Measurements from ENCODE around the gene ADCY1. TPM values are rescaled to one million over a fixed set of nuclear protein-coding genes. Genes with fewer than 3 reads are reported as not detected.

ADCY1 gene
- polyA plus RNA-seq, 1 experiment = 0.15 TPM

DNA sequence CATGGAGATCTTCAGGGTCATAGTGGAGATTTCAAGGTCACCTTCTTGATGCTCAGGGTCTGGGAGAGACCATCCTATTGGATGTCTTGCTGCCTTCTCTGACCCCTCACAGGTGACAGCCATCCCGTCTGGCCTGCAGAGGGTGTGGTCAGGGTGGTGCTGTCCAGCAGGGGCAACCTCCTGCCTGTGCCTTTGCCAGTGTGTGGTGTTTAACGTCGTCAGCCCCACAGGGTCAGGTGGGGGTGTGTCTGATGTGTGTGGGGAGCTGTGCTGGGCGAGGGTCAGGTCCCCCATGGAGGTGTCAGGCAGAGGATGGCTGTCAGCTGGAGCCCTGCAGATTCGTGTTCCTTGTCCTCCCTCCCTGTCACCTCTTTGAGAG lies 16.5 kb downstream of the ADCY1 start:
- DNase-seq (ENCODE audit: low read depth, low spot score) = no peak
- peaks cover 5% of the 10 kb centered on the region for H3K27me3 ChIP-seq (ENCODE audit: control insufficient read depth, insufficient read depth, low read length)
- no peak for TF ChIP-seq CTCF (IDR thresholded peaks at IDR 0.05; ENCODE audit: low read depth, low read length)
- no peaks in the 10 kb centered on the region for H3K9me3 ChIP-seq (ENCODE audit: control insufficient read depth, insufficient read depth, low read length)
- H3K4me3 ChIP-seq (ENCODE audit: low read depth, low read length) = no peak overlapping the region
- ChIA-PET POLR2A (interaction anchor here (0.5 to 0.7 kb wide), 2 partner anchors 276 to 300 kb away, joined by 6 read pairs; no protein-coding TSS in a partner anchor), CTCF (no interaction called here)
- no peak overlapping the region for H3K27ac ChIP-seq (ENCODE audit: low read depth, low read length)

- DNase-seq (ENCODE audit: low read depth, low spot score) = no peak
- no peaks in the 10 kb centered on the region for H3K9me3 ChIP-seq (ENCODE audit: control insufficient read depth, insufficient read depth, low read length)
- no peak for TF ChIP-seq CTCF (IDR thresholded peaks at IDR 0.05; ENCODE audit: low read depth, low read length)
- ChIA-PET CTCF (no interaction called here), POLR2A (interaction anchor here (0.5 kb wide), 1 partner anchor 277 kb away, joined by 6 read pairs; no protein-coding TSS in a partner anchor)
- H3K27ac ChIP-seq (ENCODE audit: low read depth, low read length) = no peak overlapping the region
- peaks cover 5% of the 10 kb centered on the region for H3K27me3 ChIP-seq (ENCODE audit: control insufficient read depth, insufficient read depth, low read length)
- H3K4me3 ChIP-seq (ENCODE audit: low read depth, low read length) = no peak overlapping the region
These were observed 17.1 kb downstream of the ADCY1 start for GRCh38 chr7:45591101-45591906.

DNA sequence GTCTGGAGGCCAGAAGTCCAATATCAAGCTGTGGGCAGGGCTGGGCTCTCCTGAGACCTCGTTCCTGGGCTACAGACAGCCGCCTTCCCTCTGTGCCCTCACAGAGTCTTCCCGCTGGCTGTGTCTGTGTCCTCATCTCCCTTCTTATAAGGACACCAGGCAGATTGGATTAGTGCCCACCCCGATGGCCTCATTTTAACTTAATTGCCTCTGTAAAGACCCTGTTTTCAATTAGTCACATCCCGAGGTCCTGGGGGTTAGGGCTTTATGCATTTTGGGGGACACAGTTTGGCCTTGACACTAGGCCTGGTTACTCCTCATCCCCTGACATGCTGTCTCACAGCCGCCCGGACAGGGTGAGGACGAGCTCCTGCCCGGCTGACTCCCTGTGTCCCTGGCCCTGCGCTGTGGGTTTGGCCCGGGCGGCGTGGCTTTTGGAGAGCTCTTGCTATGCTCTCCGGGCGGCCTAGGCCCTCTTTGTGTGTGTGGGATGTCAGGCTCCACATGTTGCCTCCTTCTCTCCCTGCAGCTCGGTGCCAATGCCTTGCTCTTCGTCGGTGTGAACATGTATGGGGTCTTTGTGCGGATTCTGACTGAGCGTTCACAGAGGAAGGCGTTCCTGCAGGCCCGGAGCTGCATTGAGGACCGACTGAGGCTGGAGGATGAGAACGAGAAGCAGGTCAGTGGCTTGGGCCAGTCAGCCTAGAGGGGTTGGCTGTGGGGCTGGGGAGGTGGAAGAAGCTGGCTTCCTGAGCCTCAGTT lies 18.2 kb downstream of the ADCY1 start:
- CTCF ChIA-PET = no interaction called here
- DNase-seq (ENCODE audit: low read depth, low spot score) = no peak
- H3K27me3 ChIP-seq (ENCODE audit: control insufficient read depth, insufficient read depth, low read length) = peaks cover 4% of the 10 kb centered on the region
- no peak for TF ChIP-seq CTCF (IDR thresholded peaks at IDR 0.05; ENCODE audit: low read depth, low read length)
- no peaks in the 10 kb centered on the region for H3K9me3 ChIP-seq (ENCODE audit: control insufficient read depth, insufficient read depth, low read length)
- POLR2A ChIA-PET = no interaction called here
- H3K27ac ChIP-seq (ENCODE audit: low read depth, low read length) = no peak overlapping the region
- H3K4me3 ChIP-seq (ENCODE audit: low read depth, low read length) = no peak overlapping the region

DNA sequence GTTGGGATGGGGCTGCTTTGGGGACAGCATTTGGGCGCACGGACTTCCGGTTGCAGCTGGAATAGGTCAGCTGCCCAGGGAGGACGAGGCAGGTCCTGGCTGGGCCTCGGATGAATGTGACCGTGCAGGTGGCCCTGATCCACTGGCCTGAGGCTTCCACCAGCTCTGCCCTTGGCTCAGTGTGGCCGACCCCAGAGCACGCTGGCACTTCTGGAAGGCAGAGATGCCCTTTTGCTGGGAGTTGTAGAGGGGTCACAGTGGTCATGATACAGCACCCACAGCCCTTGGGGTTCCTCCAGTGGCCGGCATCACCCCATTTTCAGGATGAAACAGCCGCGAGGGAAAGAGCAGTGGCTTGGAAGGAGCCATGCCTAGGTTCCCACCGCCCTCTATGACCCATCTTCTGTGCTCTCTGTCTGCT lies 19.0 kb downstream of the ADCY1 start:
- no peaks in the 10 kb centered on the region for H3K9me3 ChIP-seq (ENCODE audit: control insufficient read depth, insufficient read depth, low read length)
- no peak for TF ChIP-seq CTCF (IDR thresholded peaks at IDR 0.05; ENCODE audit: low read depth, low read length)
- H3K27ac ChIP-seq (ENCODE audit: low read depth, low read length) = no peak overlapping the region
- DNase-seq (ENCODE audit: low read depth, low spot score) = no peak
- H3K4me3 ChIP-seq (ENCODE audit: low read depth, low read length) = no peak overlapping the region
- peaks cover 2% of the 10 kb centered on the region for H3K27me3 ChIP-seq (ENCODE audit: control insufficient read depth, insufficient read depth, low read length)
- ChIA-PET CTCF (no interaction called here), POLR2A (no interaction called here)

DNA sequence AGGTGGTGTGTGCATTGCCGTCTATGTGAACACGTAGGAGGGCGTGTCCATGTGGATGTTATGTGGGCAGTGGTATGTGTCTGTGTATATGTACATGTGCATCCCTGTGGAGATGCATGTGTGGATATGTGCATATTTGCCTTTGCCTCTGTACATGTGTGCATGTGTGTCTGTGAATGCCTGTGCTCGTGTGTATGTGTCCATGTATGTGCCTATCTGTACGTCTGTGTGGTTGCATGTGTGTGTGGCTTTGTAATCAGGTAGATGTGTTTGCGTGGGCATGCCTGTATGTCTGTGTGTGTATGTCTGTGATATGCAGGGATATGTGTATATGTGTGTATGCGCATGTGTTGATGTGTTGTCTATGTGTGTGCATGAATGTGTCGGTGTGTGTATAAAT lies 19.7 kb downstream of the ADCY1 start:
- CTCF ChIA-PET = no interaction called here
- POLR2A ChIA-PET = no interaction called here
- Histone ChIP-seq H3K27me3 (ENCODE audit: control insufficient read depth, insufficient read depth, low read length) (no peaks in the 10 kb centered on the region), H3K4me3 (ENCODE audit: low read depth, low read length) (no peak overlapping the region), H3K27ac (ENCODE audit: low read depth, low read length) (no peak overlapping the region), H3K9me3 (ENCODE audit: control insufficient read depth, insufficient read depth, low read length) (no peaks in the 10 kb centered on the region)
- no peak for DNase-seq (ENCODE audit: low read depth, low spot score)
- no peak for TF ChIP-seq CTCF (IDR thresholded peaks at IDR 0.05; ENCODE audit: low read depth, low read length)

Measured in AG04450 (cell line).